SK-N-SH treated with all-trans-retinoic acid at 6 μM for 48 hours (cell line): ENCODE results near the gene CCNE1.

Experiments used
- CSDC2 ChIP-seq: fragments of 250-450 bp; sonication (Bioruptor Pico); IDR thresholded peaks from 2 replicates; pipeline ENCODE4 v1.5.0; 2020; ENCODE audit warnings: mild to moderate bottlenecking, moderate library complexity
- GLIS3 ChIP-seq: fragments of 250-450 bp; sonication (Bioruptor Pico); IDR thresholded peaks from 2 replicates; pipeline ENCODE4 v1.5.0; 2020; ENCODE audit warnings: mild to moderate bottlenecking, moderate library complexity
- ISL1 ChIP-seq: fragments of 250-450 bp; sonication (Bioruptor Pico); IDR thresholded peaks from 2 replicates; pipeline ENCODE4 v2.1.2; 2022; ENCODE audit warnings: mild to moderate bottlenecking, moderate library complexity
- POU6F1 ChIP-seq: fragments of 250-450 bp; sonication (Bioruptor Pico); IDR thresholded peaks from 2 replicates; pipeline ENCODE4 v1.8.0; 2021; ENCODE audit warnings: low read depth, mild to moderate bottlenecking, moderate library complexity, borderline replicate concordance
- RARB ChIP-seq: fragments of 250-450 bp; sonication (Bioruptor Pico); IDR thresholded peaks from 2 replicates; pipeline ENCODE4 v1.8.0; 2021; ENCODE audit warnings: mild to moderate bottlenecking, moderate library complexity
- ZFP3 ChIP-seq: fragments of 250-450 bp; sonication (Bioruptor Pico); IDR thresholded peaks from 2 replicates; pipeline ENCODE4 v1.5.0; 2020; ENCODE audit warnings: mild to moderate bottlenecking, moderate library complexity
- ZFP30 ChIP-seq: fragments of 450-650 bp; formaldehyde crosslinking; IDR thresholded peaks from 2 replicates; pipeline ENCODE4 v1.5.0; 2022; ENCODE audit warnings: mild to moderate bottlenecking, moderate library complexity
- TF ChIP-seq, protein P1 (sequence below): fragments of 250-450 bp; sonication (Bioruptor Pico); IDR thresholded peaks from 2 replicates; pipeline ENCODE4 v1.8.0; 2020; ENCODE audit warnings: mild to moderate bottlenecking, moderate library complexity, borderline replicate concordance
- TF ChIP-seq, protein P2 (sequence below): fragments of 250-450 bp; sonication (Bioruptor Pico); IDR thresholded peaks from 2 replicates; pipeline ENCODE4 v1.5.1; 2020; ENCODE audit warnings: low read depth, mild to moderate bottlenecking, moderate library complexity

- TF ChIP-seq POU6F1 (no peak), ZFP30 (no peak), ISL1 (no peak), ZFP3 (CRISPR knock-in tag) (no peak), RARB (CRISPR knock-in tag) (no peak), CSDC2 (CRISPR knock-in tag) (no peak), GLIS3 (no peak)
- TF ChIP-seq, protein P1, sequence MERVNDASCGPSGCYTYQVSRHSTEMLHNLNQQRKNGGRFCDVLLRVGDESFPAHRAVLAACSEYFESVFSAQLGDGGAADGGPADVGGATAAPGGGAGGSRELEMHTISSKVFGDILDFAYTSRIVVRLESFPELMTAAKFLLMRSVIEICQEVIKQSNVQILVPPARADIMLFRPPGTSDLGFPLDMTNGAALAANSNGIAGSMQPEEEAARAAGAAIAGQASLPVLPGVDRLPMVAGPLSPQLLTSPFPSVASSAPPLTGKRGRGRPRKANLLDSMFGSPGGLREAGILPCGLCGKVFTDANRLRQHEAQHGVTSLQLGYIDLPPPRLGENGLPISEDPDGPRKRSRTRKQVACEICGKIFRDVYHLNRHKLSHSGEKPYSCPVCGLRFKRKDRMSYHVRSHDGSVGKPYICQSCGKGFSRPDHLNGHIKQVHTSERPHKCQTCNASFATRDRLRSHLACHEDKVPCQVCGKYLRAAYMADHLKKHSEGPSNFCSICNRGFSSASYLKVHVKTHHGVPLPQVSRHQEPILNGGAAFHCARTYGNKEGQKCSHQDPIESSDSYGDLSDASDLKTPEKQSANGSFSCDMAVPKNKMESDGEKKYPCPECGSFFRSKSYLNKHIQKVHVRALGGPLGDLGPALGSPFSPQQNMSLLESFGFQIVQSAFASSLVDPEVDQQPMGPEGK (CRISPR knock-in tag) = no peak
- TF ChIP-seq, protein P2, sequence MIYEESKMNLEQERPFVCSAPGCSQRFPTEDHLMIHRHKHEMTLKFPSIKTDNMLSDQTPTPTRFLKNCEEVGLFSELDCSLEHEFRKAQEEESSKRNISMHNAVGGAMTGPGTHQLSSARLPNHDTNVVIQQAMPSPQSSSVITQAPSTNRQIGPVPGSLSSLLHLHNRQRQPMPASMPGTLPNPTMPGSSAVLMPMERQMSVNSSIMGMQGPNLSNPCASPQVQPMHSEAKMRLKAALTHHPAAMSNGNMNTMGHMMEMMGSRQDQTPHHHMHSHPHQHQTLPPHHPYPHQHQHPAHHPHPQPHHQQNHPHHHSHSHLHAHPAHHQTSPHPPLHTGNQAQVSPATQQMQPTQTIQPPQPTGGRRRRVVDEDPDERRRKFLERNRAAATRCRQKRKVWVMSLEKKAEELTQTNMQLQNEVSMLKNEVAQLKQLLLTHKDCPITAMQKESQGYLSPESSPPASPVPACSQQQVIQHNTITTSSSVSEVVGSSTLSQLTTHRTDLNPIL (CRISPR knock-in tag) = no peak
These were observed 37.7 kb upstream of the CCNE1 start for GRCh38 chr19:29774126-29774525.
